Colonic mucosa (tissue), 4 donors: ENCODE data around the gene FCN3. TPM values are rescaled to one million over a fixed set of nuclear protein-coding genes. Genes with fewer than 3 reads are reported as not detected.

Source experiments
- DNase-seq: peaks from one replicate; pipeline ENCODE4 v3.0.0-alpha.2; 2020
- H3K27ac ChIP-seq: fragments of 200-600 bp; one replicate; pipeline ENCODE4 v1.8.0; 2021
- H3K27me3 ChIP-seq: fragments of 200-600 bp; one replicate; pipeline ENCODE4 v1.8.0; 2021
- H3K36me3 ChIP-seq: fragments of 200-600 bp; one replicate; pipeline ENCODE4 v1.8.0; 2021
- H3K4me1 ChIP-seq: fragments of 200-600 bp; one replicate; pipeline ENCODE4 v1.8.0; 2021; ENCODE audit warnings: mild to moderate bottlenecking
- H3K4me3 ChIP-seq: fragments of 200-600 bp; one replicate; pipeline ENCODE4 v1.8.0; 2021
- H3K9ac ChIP-seq, 2 donors: one replicate each; pipeline ENCODE4 v1.7.0; 2013; ENCODE audit warnings: control low read depth in 2 of 2, low read depth in 2 of 2, low read length in 2 of 2
- H3K9me3 ChIP-seq: fragments of 200-600 bp; one replicate; pipeline ENCODE4 v1.8.0; 2021
- CTCF ChIP-seq: fragments of 200-600 bp; IDR thresholded peaks from one replicate; pipeline ENCODE4 v1.8.0; 2022; ENCODE audit warnings: antibody characterized with exemption, mild to moderate bottlenecking
- intact Hi-C: fragments of 100-400 bp; cut with DNase I; formaldehyde crosslinking; loops from one replicate; pipeline ENCODE4 v1.14.1; 2022
- total RNA-seq, 2 donors: library from RNA; stranded (reverse); fragmentation: NEBNext Ultra II Directional in 1 of 2; extraction: Animal tissue kit (Norgen Biotek cat#: 25700) in 1 of 2; gene quantifications; one replicate each; pipeline ENCODE4 v1.2.1, GENCODE V29; 2021
- donor health status: healthy.
- donor health status: DM: no; HTN: no; CAD: no.
- donor health status: DM: no; HTN: no; CAD: no.

Gene FCN3
- total RNA-seq, 2 donors from 2014 or later: 0.42 to 1.5 TPM

- intact Hi-C loops: no loop called here
- H3K9me3 ChIP-seq: no peaks in the 10 kb centered on the region
- H3K27ac ChIP-seq: no peak overlapping the region
- no peak for TF ChIP-seq CTCF
- no peak for DNase-seq
- H3K27me3 ChIP-seq: no peaks in the 10 kb centered on the region
- peaks cover 4% of the 10 kb centered on the region for H3K36me3 ChIP-seq
- no peak overlapping the region for H3K4me3 ChIP-seq
- H3K4me1 ChIP-seq: peaks cover 7% of the 10 kb centered on the region
- no peak overlapping the region for H3K9ac ChIP-seq
These were observed 46.7 kb downstream of the FCN3 start for GRCh38 chr1:27327964-27328363.

GRCh38 chr1:27325286-27325685 is 49.3 kb downstream of the FCN3 start:
- Histone ChIP-seq H3K4me1 (peaks cover 10% of the 10 kb centered on the region), H3K36me3 (peaks cover 4% of the 10 kb centered on the region), H3K9me3 (no peaks in the 10 kb centered on the region), H3K27me3 (no peaks in the 10 kb centered on the region), H3K27ac (no peak overlapping the region), H3K4me3 (no peak overlapping the region), H3K9ac (no peak overlapping the region)
- intact Hi-C loops: no loop called here
- no peak for TF ChIP-seq CTCF
- DNase-seq: no peak

- H3K27me3 ChIP-seq: no peaks in the 10 kb centered on the region
- H3K36me3 ChIP-seq: peaks cover 4% of the 10 kb centered on the region
- peak overlapping the region; percentile 88 to 98 for H3K9ac ChIP-seq
- H3K9me3 ChIP-seq: no peaks in the 10 kb centered on the region
- intact Hi-C loops: no loop called here
- no peak for TF ChIP-seq CTCF
- DNase-seq: no peak
- H3K27ac ChIP-seq: peak overlapping the region; percentile 90
- H3K4me3 ChIP-seq: peak overlapping the region; percentile 95
- H3K4me1 ChIP-seq: peaks cover 10% of the 10 kb centered on the region
These were observed 51.9 kb downstream of the FCN3 start for GRCh38 chr1:27322569-27323240.

GRCh38 chr1:27321813-27322568 is 52.6 kb downstream of the FCN3 start, which contains the start of gene TMEM222:
TMEM222 (plus strand) TSS chr1:27322163; CDS start chr1:27322198, 35 bp downstream.
- intact Hi-C loops: no loop called here
- Histone ChIP-seq H3K4me3 (peak within 1 kb of the TSS; percentile 95), H3K9me3 (no peaks in the 10 kb centered on the region), H3K27me3 (no peaks in the 10 kb centered on the region), H3K27ac (peak within 1 kb of the TSS; percentile 90), H3K4me1 (peaks cover 10% of the 10 kb centered on the region), H3K9ac (peak within 1 kb of the TSS; percentile 88 to 98), H3K36me3 (peaks cover 4% of the 10 kb centered on the region)
- DNase-seq: peak; percentile 98
- TF ChIP-seq CTCF: no peak

Other genes with a start within 250 kb of the FCN3 start
- gene SLC9A1, start 219.7 kb downstream of the FCN3 start, total RNA-seq: 10 to 100 TPM; 63.6 to 99.6 TPM
- gene WDTC1, start 140.2 kb downstream of the FCN3 start, total RNA-seq: 10 to 100 TPM; 31.2 to 39.3 TPM
- 10 to 100 TPM; 28.6 to 35.4 TPM for gene TMEM222, start 52.7 kb downstream of the FCN3 start, total RNA-seq
- gene SYTL1, start 32.8 kb downstream of the FCN3 start, total RNA-seq: 10 to 100 TPM; 15.6 to 17.4 TPM
- 10 to 100 TPM; 21.7 to 41.0 TPM for gene MAP3K6, start 7.9 kb downstream of the FCN3 start, total RNA-seq
- gene CD164L2, start 8.5 kb upstream of the FCN3 start, total RNA-seq: 1 to 10 TPM in 1 of 2 donors, under 1 TPM in 1; 0.69 to 1.7 TPM
- under 1 TPM; 0.32 to 0.49 TPM for gene GPR3, start 17.8 kb upstream of the FCN3 start, total RNA-seq
- 100 to 1,000 TPM; 120 to 168 TPM for gene WASF2, start 115.3 kb upstream of the FCN3 start, total RNA-seq
- gene AHDC1, start 229.3 kb upstream of the FCN3 start, total RNA-seq: 10 to 100 TPM; 18.4 to 26.8 TPM